ENCODE measurements around the gene ETV5. TPM values are rescaled to one million over a fixed set of nuclear protein-coding genes. Genes with fewer than 3 reads are reported as not detected.

ETV5 gene
- total and polyA plus RNA-seq, 10 of the 15 experiments (the other 5 are each of a cell fraction or from before 2014, with no cell fraction given), result 5.0 to 18.4 (median 7.4) TPM

DNA sequence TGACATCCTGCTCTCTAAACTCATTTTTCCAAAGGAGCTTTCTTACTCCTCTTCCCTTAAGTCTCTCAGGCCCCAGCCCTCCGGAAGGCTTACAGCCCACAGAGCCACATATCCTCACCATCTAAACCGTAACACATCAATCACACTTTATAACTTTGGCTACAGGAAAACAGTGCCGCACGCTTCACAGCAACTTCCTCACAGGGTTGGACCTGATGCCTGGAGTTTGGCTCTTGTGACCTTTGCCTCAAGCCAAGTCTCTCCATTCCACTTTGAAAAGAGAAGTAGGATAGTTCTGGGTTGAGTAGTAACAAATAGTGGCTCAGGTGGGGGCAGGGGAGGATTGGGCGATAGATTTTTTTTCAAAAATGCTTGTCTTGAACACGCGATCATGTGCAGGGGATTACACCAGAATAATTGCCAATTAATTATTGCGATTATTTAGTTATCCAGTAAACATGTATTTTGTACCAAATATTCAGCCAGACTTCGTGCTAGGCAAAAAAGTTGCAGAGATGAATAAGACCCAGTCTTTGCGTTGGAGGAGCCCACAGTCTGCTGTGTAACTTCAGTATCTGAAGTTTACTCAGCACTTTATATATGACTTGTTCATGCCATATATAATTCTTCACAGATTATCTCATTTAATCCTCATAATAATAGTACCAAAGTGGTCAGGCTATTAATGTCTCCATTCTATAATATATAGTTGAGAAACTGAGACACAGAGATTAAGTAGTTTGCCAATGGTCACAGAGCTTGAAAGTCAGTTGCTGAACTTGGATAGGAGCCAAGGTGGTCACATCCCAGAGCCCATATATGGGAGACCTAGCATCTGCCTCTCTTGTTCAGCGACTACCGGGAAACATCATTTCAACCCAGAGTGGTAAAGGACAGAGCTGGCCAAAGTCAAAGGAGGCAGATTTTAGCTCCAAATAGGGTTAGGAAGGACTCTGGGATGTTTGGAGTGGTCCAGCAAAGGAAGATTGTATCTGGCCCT lies 2.4 kb upstream of the ETV5 start (continued):
- TF ChIP-seq ZNF217 (IDR thresholded peaks at IDR 0.05) (no peak), ZBED1 (IDR thresholded peaks at IDR 0.05; ENCODE audit: borderline replicate concordance) (peak; percentile 51; the same call in 1 of the 2 replicates), KAT2A (conservative IDR thresholded peaks at IDR 0.05; ENCODE audit: control insufficient read depth, low read depth, low read length) (no peak), GATAD2B (conservative IDR thresholded peaks at IDR 0.05; ENCODE audit: low read depth) (no peak), GABPA (IDR thresholded peaks at IDR 0.05; ENCODE audit: low read depth) (peak; percentile 77; the same call in 1 of the 2 replicates), RELB (IDR thresholded peaks at IDR 0.05; ENCODE audit: low read depth) (no peak), CBFB (IDR thresholded peaks at IDR 0.05; ENCODE audit: low read depth) (peak; percentile 64; the same call in 1 of the 2 replicates), SMAD1 (IDR thresholded peaks at IDR 0.05; ENCODE audit: low read depth, partially characterized antibody) (no peak), ZNF24 (IDR thresholded peaks at IDR 0.05) (no peak), NR2C2 (IDR thresholded peaks at IDR 0.05; ENCODE audit: borderline replicate concordance, control insufficient read depth, insufficient read length, low read depth) (no peak), NFXL1 (IDR thresholded peaks at IDR 0.05; ENCODE audit: borderline replicate concordance) (no peak), ZSCAN29 (IDR thresholded peaks at IDR 0.05) (no peak), HDAC2 (IDR thresholded peaks at IDR 0.05) (no peak), POLR2AphosphoS2 (IDR thresholded peaks at IDR 0.05; ENCODE audit: low read depth, low read length) (no peak), YBX1 (IDR thresholded peaks at IDR 0.05) (no peak), RUNX3 (IDR thresholded peaks at IDR 0.05; ENCODE audit: low read length) (peak; percentile 91), ESRRA (IDR thresholded peaks at IDR 0.05; ENCODE audit: low read length) (no peak), EP300 (IDR thresholded peaks at IDR 0.05; ENCODE audit: borderline replicate concordance in 1 of 2, control insufficient read depth in 1 of 2, low read depth in 2 of 2, low read length in 2 of 2) (peak in 1 of 2 experiments; percentile 44; a peak in 1 of 4 replicates), ZNF384 (IDR thresholded peaks at IDR 0.05; ENCODE audit: borderline replicate concordance, low read depth, low read length) (no peak), MYC (IDR thresholded peaks at IDR 0.05; ENCODE audit: insufficient read depth, insufficient read length, insufficient replicate concordance, low read length, severe bottlenecking) (no peak), TAF1 (IDR thresholded peaks at IDR 0.05; ENCODE audit: borderline replicate concordance, low read depth, low read length) (no peak)
- TF ChIP-seq, protein P1, sequence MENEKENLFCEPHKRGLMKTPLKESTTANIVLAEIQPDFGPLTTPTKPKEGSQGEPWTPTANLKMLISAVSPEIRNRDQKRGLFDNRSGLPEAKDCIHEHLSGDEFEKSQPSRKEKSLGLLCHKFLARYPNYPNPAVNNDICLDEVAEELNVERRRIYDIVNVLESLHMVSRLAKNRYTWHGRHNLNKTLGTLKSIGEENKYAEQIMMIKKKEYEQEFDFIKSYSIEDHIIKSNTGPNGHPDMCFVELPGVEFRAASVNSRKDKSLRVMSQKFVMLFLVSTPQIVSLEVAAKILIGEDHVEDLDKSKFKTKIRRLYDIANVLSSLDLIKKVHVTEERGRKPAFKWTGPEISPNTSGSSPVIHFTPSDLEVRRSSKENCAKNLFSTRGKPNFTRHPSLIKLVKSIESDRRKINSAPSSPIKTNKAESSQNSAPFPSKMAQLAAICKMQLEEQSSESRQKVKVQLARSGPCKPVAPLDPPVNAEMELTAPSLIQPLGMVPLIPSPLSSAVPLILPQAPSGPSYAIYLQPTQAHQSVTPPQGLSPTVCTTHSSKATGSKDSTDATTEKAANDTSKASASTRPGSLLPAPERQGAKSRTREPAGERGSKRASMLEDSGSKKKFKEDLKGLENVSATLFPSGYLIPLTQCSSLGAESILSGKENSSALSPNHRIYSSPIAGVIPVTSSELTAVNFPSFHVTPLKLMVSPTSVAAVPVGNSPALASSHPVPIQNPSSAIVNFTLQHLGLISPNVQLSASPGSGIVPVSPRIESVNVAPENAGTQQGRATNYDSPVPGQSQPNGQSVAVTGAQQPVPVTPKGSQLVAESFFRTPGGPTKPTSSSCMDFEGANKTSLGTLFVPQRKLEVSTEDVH (IDR thresholded peaks at IDR 0.05; ENCODE audit: low read depth, partially characterized antibody), result no peak
- TF ChIP-seq, protein P2, sequence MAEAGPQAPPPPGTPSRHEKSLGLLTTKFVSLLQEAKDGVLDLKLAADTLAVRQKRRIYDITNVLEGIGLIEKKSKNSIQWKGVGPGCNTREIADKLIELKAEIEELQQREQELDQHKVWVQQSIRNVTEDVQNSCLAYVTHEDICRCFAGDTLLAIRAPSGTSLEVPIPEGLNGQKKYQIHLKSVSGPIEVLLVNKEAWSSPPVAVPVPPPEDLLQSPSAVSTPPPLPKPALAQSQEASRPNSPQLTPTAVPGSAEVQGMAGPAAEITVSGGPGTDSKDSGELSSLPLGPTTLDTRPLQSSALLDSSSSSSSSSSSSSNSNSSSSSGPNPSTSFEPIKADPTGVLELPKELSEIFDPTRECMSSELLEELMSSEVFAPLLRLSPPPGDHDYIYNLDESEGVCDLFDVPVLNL (IDR thresholded peaks at IDR 0.05; ENCODE audit: low read depth, low read length), result no peak

All from GM12878 (cell line).